Measurements from ENCODE around the gene FN1.

The FN1 gene

GRCh38 chr2:215394102-215394805 lies 41.6 kb downstream of the FN1 start:
- H3K9me3 ChIP-seq (ENCODE audit: control insufficient read depth, insufficient read depth, low read depth, low read length): no peaks in the 10 kb centered on the region
- TF ChIP-seq ZNF660 (tag by site-specific recombination; IDR thresholded peaks at IDR 0.05): no peak
- TF ChIP-seq ZNF654 (tag by site-specific recombination; IDR thresholded peaks at IDR 0.05; ENCODE audit: low read depth): no peak
- TF ChIP-seq ZNF23 (tag by site-specific recombination; IDR thresholded peaks at IDR 0.05; ENCODE audit: borderline replicate concordance): no peak
- ChIA-PET CTCF (interaction anchor here (1.4 kb wide), 1 partner anchor 526 kb away, joined by 4 read pairs; no protein-coding TSS in a partner anchor), POLR2A (no interaction called here)
- no peak overlapping the region for H3K4me3 ChIP-seq (ENCODE audit: low read depth, low read length)
- peaks cover 40 to 78% of the 10 kb centered on the region in 2 experiments for H3K36me3 ChIP-seq (ENCODE audit: control insufficient read depth in 2 of 2, insufficient read depth in 1 of 2, low read length in 2 of 2)
- 0 out of 2 replicates have a peak, but pooled peaks cover 2% of the 10 kb centered on the region for H3K4me1 ChIP-seq (ENCODE audit: control insufficient read depth, insufficient read depth, low read length)
- H3K27ac ChIP-seq (ENCODE audit: extremely low read depth, low read depth, low read length): no peak overlapping the region

- POLR2A ChIA-PET: no interaction called here
Measured at GRCh38 chr2:215392687-215393270, 43.1 kb downstream of the FN1 start.

GRCh38 chr2:215392164-215392563 lies 43.7 kb downstream of the FN1 start:
- ChIA-PET CTCF (interaction anchor here (0.6 kb wide), 1 partner anchor 31 kb away, joined by 3 read pairs; no protein-coding TSS in a partner anchor), POLR2A (no interaction called here)
- Histone ChIP-seq H3K36me3 (ENCODE audit: control insufficient read depth in 2 of 2, insufficient read depth in 1 of 2, low read length in 2 of 2) (peaks cover 33 to 74% of the 10 kb centered on the region in 2 experiments), H3K9me3 (ENCODE audit: control insufficient read depth, insufficient read depth, low read depth, low read length) (no peaks in the 10 kb centered on the region), H3K4me1 (ENCODE audit: control insufficient read depth, insufficient read depth, low read length) (0 out of 2 replicates have a peak, but pooled peaks cover 2% of the 10 kb centered on the region), H3K4me3 (ENCODE audit: low read depth, low read length) (no peak overlapping the region), H3K27ac (ENCODE audit: extremely low read depth, low read depth, low read length) (no peak overlapping the region)
- TF ChIP-seq ZNF677 (tag by site-specific recombination; IDR thresholded peaks at IDR 0.05) (no peak), ZNF157 (tag by site-specific recombination; IDR thresholded peaks at IDR 0.05) (no peak), ZNF449 (tag by site-specific recombination; IDR thresholded peaks at IDR 0.05) (no peak), ZBTB10 (tag by site-specific recombination; IDR thresholded peaks at IDR 0.05) (no peak), ZNF354C (tag by site-specific recombination; IDR thresholded peaks at IDR 0.05; ENCODE audit: borderline replicate concordance, low read depth) (no peak), KLF7 (tag by site-specific recombination; IDR thresholded peaks at IDR 0.05; ENCODE audit: borderline replicate concordance) (no peak), ZNF24 (tag by site-specific recombination; IDR thresholded peaks at IDR 0.05) (no peak), YY2 (tag by site-specific recombination; IDR thresholded peaks at IDR 0.05) (no peak), ZFP3 (tag by site-specific recombination; IDR thresholded peaks at IDR 0.05; ENCODE audit: low read depth) (no peak), SALL2 (tag by site-specific recombination; IDR thresholded peaks at IDR 0.05; ENCODE audit: borderline replicate concordance) (no peak), ZNF391 (tag by site-specific recombination; IDR thresholded peaks at IDR 0.05; ENCODE audit: borderline replicate concordance, low read depth) (no peak), ZNF843 (tag by site-specific recombination; IDR thresholded peaks at IDR 0.05) (no peak), ZNF747 (tag by site-specific recombination; IDR thresholded peaks at IDR 0.05) (no peak)

More at GRCh38 chr2:215392687-215393270, 43.1 kb downstream of the FN1 start:
- CTCF ChIA-PET: interaction anchor here (0.6 kb wide), 1 partner anchor 31 kb away, joined by 3 read pairs; no protein-coding TSS in a partner anchor
- TF ChIP-seq ZNF571 (tag by site-specific recombination; IDR thresholded peaks at IDR 0.05): no peak
- no peak for TF ChIP-seq ZNF658 (tag by site-specific recombination; IDR thresholded peaks at IDR 0.05)
- TF ChIP-seq ZNF623 (tag by site-specific recombination; IDR thresholded peaks at IDR 0.05): no peak
- TF ChIP-seq ZNF449 (tag by site-specific recombination; IDR thresholded peaks at IDR 0.05): no peak
- TF ChIP-seq ZBTB48 (tag by site-specific recombination; IDR thresholded peaks at IDR 0.05): no peak
- no peak for TF ChIP-seq ZNF26 (tag by site-specific recombination; IDR thresholded peaks at IDR 0.05)
- TF ChIP-seq ZNF561 (tag by site-specific recombination; IDR thresholded peaks at IDR 0.05; ENCODE audit: borderline replicate concordance): no peak
- H3K9me3 ChIP-seq (ENCODE audit: control insufficient read depth, insufficient read depth, low read depth, low read length): no peaks in the 10 kb centered on the region
- no peak overlapping the region for H3K27ac ChIP-seq (ENCODE audit: extremely low read depth, low read depth, low read length)
- 0 out of 2 replicates have a peak, but pooled peaks cover 2% of the 10 kb centered on the region for H3K4me1 ChIP-seq (ENCODE audit: control insufficient read depth, insufficient read depth, low read length)
- H3K36me3 ChIP-seq (ENCODE audit: control insufficient read depth in 2 of 2, insufficient read depth in 1 of 2, low read length in 2 of 2): peaks cover 39 to 74% of the 10 kb centered on the region in 2 experiments
- H3K4me3 ChIP-seq (ENCODE audit: low read depth, low read length): no peak overlapping the region
